Stimulated activated CD4-positive, alpha-beta T cell treated with anti-CD3 and anti-CD28 coated beads, Interleukin-2, amount 100 ng/mL, for 24 hours (primary cell): Measurements from ENCODE around the gene NOX5.

ENCODE experiments used
- DNase-seq, 2 donors: peaks; one replicate each; pipeline ENCODE4 v3.0.0-alpha.2; 2020

The NOX5 gene

DNA sequence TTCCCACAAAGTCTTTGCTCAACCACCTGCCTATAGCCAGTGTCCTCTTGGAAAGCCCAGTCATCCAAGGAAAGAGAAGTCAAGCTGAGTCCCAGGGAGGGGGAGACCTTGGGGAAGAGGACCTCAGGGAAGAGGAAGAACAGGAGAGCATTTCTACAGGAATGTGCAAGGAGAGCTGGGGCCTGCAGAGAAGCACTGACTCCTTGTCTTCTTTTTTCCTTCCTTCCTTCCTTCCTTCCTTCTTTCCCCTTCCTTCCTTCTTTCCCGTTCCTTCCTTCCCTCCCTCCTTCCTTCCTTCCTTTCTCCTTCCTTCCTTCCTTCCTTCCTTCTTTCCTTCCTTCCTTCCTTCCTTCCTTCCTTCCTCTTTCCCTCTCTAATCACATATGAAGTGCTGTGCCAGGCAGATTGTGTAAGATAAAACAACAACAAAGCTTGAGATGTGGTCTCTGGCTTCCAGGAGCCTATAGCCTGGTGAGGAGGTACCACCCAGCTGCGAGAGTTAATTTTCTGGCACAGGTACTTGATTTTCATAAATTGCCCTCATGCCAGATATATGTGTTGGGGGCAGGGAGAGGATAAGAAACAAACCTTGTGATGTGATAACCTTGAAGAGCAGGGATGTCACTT is 70.0 kb downstream of the NOX5 start:
- DNase-seq = no peak

DNA sequence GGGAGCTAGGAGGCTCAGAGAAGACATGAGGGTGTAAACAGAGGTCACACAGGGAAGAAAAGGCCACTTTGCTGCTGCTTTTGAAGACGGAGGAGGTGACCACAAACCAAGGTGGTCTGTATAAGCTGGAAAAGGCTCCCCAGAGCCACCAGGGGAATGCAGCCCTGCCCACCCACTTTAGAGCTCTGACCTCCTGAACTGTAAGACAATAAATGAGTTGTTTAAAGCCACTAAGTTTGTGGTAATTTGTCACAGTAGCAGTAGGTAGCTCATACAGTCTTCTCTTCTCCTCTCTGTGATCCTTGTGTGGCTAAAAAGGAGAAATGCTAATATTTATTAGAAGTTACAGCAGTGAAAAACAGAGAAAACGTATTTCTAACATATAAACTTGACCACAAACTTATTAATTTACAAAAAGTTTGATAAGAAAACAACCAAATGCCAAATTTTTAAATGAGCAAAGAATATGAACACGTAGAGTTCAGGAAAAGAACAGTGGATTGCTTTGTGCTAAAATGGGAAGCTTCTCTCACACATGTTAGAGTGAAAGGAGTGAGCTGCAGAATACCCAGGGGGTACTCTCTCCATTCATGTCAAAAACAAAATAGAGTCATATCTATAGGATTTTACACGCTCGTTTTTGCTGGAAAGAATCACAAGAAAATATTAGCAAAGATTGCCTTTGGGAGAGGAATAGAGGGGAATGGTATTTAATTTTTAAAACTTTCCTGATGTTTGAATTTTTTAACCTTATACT is 71.0 kb downstream of the NOX5 start:
- no peak for DNase-seq

DNA sequence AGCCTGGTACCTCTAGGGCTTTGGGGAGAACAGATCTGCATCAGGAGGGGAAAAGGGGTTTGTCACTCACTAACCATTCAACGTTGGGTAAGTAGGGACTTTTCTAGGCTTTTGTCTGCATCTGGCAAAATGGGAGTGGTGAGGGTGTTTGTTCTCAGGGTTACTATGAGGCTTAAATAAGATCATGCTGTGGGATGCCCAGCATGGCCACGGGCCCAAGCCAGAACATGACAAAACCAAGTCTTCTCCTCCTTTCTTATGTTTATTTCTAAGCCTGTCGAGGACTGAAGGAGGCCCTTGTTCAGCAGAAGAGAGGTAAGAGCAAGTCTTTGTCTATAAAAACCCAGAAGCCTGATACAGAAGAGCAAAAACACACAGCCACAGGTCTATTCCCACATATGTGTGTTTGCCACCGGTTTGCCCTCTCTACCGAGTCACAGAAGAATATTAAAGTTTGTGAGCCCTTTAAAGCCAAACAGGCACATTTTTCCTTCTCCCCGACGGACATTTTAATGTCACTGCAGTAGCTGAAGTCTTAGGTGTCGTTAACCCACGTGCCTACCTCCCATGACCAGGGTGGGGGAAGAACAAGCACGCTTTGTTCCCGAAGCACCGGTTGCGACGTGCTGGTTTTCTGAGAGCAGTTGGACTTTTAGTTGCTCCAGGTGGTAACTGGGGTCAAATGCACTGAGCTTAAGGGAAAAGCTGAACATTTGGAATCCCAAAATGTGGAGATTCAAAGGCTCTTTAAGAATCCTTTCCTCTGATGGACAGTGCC is 72.1 kb downstream of the NOX5 start:
- DNase-seq = no peak

DNA sequence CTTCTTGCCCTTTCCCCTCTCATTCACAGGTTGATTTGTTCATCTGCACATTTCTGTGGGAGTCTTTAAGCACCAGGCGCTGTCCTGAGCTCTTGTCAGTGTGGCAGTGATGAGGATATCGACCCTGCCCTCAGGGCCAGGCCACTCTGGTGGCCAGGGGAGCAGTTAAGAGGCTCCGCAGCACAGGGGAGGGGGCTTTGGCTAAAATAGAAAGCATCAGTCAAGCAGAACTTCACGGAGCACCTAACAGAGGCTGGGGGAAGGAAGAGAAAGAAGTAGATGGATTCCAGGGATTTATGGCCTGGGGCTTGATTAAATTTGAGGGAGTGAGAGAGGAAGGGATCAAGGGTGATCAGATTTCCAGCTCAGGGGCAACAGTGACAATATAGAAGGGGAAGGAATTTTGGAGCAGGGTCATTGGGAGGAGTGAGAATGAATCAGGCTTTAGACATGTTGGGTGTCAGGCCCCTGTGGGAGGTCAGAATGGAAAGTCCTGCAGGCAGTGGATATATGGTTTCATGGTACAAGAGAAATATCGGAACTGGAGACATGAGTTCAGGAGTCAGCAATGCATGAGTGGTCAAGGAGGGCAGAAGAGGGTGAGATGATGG is 73.0 kb downstream of the NOX5 start:
- DNase-seq = no peak

DNA sequence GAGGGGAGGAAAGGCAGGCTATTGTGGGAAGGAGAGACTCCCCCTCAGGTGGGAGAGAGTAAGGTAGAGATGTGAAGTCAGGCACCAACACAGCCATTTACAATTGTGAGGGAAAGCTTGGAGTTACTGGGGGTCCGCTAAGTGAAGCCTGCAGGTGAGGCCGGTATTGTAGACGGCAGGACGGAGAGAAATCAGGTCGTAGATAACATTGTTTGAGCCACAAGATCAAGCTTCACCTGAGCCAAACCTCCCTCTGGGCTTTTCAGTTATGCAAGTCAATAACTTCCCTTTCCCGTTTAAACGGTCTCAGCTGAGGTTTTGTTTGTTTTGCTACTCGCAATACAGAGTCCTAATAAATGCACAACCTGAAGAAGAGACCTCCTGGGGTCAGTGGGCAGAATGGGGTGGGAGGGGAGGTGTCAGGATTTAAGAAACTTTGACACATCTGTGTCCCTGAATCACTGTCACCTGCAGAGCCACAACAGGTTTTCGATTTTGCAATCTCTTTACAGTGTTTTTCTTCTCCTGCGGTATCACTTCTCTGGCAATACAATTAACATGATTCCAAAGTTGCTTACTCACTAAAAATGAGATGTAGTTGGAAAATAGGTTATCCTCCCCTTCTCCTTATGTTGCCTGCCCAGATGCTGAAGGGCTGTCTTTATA is 73.9 kb downstream of the NOX5 start:
- DNase-seq = no peak

DNA sequence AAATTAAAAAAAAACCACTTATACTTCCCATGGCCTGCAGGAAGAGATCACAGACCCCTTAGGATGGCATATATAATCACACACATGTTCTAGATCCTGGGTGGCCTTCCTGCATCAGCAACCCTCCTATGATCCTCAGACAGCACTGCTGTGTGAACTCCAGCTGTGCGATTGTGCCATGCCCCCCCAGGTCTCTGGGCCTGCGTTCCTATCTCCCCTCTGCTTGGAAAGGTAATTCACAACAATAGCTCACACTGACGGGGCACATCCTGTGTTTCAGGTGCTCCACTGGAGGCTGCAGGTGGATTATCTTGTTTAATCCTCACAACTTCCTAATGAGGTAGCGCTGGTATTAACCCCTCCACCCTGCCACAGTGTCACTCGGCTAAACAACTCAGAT is 74.8 kb downstream of the NOX5 start:
- no peak for DNase-seq

DNA sequence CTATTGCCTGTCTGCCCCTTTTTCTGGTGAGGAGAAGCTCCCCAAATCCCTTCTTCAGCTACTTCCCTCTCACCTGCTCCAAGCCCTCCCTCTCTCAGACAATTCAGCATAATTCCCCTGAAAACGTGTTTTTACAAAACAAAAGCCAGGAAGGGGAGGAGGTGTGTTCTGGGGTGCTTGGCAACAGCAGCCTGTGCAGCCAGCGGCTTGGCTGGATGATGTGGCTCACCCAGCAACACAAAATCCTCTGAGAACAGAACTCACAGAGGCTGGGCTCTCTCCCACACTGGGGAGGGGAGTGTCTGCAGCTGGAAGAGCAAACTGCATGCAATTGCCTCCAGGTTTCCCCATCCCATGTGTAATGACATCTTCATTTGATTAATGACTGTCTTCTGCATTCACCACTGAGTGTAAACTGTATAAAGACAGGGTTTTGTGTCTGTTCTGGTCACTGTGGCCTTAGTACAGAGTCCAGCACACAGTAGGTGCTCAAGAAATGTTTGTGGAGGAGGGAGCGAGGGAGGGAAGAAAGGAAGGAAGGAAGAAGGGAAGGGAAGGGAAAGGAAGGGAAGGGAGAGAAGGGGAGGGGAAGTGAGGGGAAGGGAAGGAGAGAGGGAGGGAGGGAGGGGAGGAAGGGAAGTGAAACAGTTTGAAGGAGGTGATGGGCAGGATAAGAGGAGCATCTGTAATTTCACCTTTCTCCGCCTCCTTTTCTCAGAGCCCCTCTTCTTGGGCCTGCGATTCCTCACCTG is 75.9 kb downstream of the NOX5 start:
- DNase-seq = no peak

DNA sequence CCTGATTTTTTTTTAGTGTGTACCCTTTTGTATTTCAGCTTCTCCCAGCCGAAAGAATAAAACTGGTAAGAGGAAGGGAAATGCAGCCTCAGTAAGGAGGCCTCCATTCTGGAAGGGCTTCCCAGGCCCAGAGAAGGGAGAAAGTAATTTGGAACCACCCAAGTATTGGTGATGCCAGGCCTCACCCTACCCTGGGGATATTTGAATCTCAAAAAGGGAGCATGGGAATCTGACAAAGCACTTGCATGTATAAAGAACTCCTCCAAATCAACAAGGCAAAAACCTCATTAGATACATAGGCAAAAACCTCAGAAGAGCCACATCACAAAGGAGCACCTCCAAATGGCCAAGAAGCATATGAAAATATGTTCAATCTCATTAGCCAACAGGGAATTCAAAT is 77.2 kb downstream of the NOX5 start:
- no peak for DNase-seq

DNA sequence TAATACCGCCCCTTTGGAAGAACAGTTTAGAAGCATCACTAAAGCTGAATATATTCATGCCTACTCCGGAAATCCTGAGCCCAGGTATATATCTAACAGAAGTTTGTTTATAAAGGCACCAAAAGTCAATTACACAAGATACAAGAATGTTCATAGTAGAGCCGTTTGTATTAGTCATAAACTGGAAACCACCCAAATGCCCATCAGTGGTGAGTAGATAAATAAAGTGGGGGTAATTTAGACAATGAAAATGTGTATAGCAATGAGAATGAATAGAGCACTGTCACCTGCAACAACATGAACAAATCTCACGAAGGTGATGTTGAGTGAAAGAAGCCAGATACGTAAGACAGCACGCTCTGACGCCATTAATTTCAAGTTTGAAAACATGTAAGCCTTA is 77.7 kb downstream of the NOX5 start:
- DNase-seq = no peak

GRCh38 chr15:69093127-69093526 is 78.6 kb downstream of the NOX5 start:
- no peak for DNase-seq

DNA sequence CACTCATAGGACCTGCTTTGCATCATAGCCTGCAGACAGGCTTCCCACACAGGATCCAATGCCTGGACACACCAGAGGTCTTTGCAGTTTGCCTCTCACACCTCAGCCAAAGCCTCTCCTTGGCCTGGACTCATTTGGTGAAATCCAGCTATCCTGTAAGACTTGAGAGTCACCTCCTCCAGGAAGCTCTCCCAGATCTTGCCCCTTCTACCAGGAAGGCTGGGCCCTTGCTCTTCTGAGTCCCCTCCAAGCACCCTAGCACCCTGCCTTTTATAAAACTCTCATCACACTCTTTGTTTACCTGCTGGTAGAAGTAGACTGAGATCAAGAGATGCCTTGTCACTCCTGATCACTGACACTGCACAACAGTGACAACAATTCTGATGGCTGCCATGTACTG is 79.1 kb downstream of the NOX5 start:
- no peak for DNase-seq

DNA sequence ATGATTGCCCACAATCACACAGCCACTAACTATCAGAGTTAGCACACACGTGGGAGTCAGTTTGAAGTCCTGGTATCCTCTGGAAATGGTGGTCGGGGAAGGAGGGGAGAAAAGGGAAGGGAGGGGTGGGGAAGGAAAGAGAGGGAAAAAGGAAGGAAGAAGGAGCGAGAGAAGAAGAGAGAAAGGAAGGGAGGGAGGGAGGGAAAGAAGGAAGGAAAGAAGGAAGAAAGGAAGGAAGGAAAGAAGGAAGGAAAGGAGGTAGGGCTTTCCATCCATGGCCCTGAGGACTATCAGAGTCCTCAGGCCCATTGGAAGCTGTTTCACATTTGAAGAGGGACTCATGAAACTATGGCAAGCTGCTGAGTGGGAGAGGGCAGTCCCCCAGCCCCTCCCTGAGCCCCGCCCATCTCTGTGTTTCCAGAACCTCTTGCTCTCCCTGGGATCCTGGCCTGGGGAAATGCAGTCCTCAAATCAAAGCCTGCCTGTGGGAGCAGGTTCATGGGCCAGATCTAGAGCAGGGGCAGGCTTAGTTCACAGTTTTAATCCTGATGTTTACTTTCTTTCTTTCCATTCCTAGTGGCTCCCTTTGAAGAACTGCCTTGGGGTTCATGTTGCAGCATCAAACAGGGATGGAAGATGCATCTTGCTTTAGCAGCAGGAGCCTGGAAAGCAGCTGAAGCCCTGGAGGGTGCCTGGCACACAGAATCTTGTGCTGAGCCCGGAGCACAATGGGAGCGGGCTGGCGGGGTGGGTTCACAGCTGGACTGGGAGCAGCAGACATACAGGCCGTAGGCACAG is 79.8 kb downstream of the NOX5 start:
- DNase-seq = no peak

GRCh38 chr15:69095274-69095673 is 80.8 kb downstream of the NOX5 start:
- DNase-seq = no peak

- no peak for DNase-seq
Measured at GRCh38 chr15:69096196-69096595, 81.7 kb downstream of the NOX5 start.

DNA sequence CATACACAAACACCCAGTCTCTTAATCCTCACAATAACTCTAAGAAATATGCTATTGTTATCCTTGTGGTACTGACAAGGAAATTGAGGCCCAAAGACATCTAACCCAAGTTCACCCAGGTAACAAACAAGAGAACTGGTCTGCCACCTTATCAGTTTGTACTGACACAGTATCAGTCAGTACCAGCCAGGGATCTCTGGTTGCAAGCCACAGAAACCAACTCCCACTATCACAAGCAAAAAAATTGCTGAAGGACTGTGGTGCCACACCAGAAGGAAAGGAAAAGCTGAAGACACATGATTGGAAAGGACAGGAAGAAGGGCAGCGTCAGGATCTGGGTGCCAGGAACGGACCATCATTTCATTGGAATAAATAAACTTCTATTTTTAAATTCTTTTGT is 82.1 kb downstream of the NOX5 start:
- no peak for DNase-seq

- DNase-seq = no peak
Measured at GRCh38 chr15:69098771-69099170, 84.3 kb downstream of the NOX5 start.

GRCh38 chr15:69099941-69100340 is 85.4 kb downstream of the NOX5 start:
- no peak for DNase-seq

- DNase-seq = no peak
Measured at GRCh38 chr15:69100821-69101220, 86.3 kb downstream of the NOX5 start.

GRCh38 chr15:69104050-69104750 is 89.7 kb downstream of the NOX5 start:
- DNase-seq = no peak

- DNase-seq = no peak
Measured at GRCh38 chr15:69105451-69105985, 91.0 kb downstream of the NOX5 start.
